Keratinocyte (primary cell): ENCODE results near the gene MAPT. TPM values are rescaled to one million over a fixed set of nuclear protein-coding genes. Genes with fewer than 3 reads are reported as not detected.

Source experiments
- DNase-seq: peaks from one replicate; pipeline ENCODE4 v3.0.0-alpha.2; 2011; ENCODE audit warnings: low read depth, missing footprints, low spot score
- FAIRE-seq: peaks from 2 replicates; lab custom pipeline; 2011; peaks lifted over from hg19 to GRCh38; lab: Jason Lieb, UNC
- H2AFZ ChIP-seq: 2 replicates; pipeline ENCODE4 v1.6.0; 2012; ENCODE audit warnings: low read length, control low read depth, inconsistent platforms; ENCODE audit not compliant: control insufficient read depth
- H3K27ac ChIP-seq: 2 replicates; pipeline ENCODE4 v1.5.1; 2011; ENCODE audit warnings: low read length; ENCODE audit not compliant: control insufficient read depth, insufficient read depth
- H3K27me3 ChIP-seq: 3 replicates; pipeline ENCODE4 v1.6.0; 2011; ENCODE audit warnings: low read length; ENCODE audit not compliant: control insufficient read depth, insufficient read depth; ENCODE audit errors: extremely low read depth
- H3K36me3 ChIP-seq, 2 experiments: 2 replicates in 1 of 2; 3 replicates in 1 of 2; pipeline ENCODE4 v1.5.1; 2011; ENCODE audit warnings: low read length in 2 of 2, mild to moderate bottlenecking in 1 of 2; ENCODE audit not compliant: control insufficient read depth in 2 of 2, insufficient read depth in 2 of 2; ENCODE audit errors: extremely low read depth in 1 of 2
- H3K4me1 ChIP-seq: 3 replicates; pipeline ENCODE4 v1.5.1; 2011; ENCODE audit warnings: low read length; ENCODE audit not compliant: control insufficient read depth, insufficient read depth; ENCODE audit errors: extremely low read depth
- H3K4me2 ChIP-seq: 3 replicates; pipeline ENCODE4 v1.6.0; 2011; ENCODE audit warnings: low read depth, low read length; ENCODE audit not compliant: control insufficient read depth, insufficient read depth; ENCODE audit errors: extremely low read depth
- H3K4me3 ChIP-seq, 3 experiments: fragments of 200-600 bp in 1 of 3; sonication (generic) in 1 of 3; 2 replicates in 2 of 3; 3 replicates in 1 of 3; pipeline ENCODE4 v1.5.1; 2011 to 2016; ENCODE audit warnings: low read length in 3 of 3, mild to moderate bottlenecking in 3 of 3, control low read depth in 2 of 3, inconsistent platforms in 1 of 3, low read depth in 1 of 3, mixed read lengths in 1 of 3, mixed run types in 1 of 3, moderate library complexity in 1 of 3; ENCODE audit not compliant: control insufficient read depth in 2 of 3, insufficient read depth in 2 of 3; ENCODE audit errors: extremely low read depth in 1 of 3
- H3K79me2 ChIP-seq: 2 replicates; pipeline ENCODE4 v1.6.0; 2012; ENCODE audit warnings: low read length; ENCODE audit not compliant: control insufficient read depth, insufficient read depth
- H3K9ac ChIP-seq: 3 replicates; pipeline ENCODE4 v1.6.0; 2011; ENCODE audit warnings: low read length; ENCODE audit not compliant: control insufficient read depth, insufficient read depth; ENCODE audit errors: extremely low read depth
- H3K9me1 ChIP-seq: 3 replicates; pipeline ENCODE4 v1.6.0; 2011; ENCODE audit warnings: low read length; ENCODE audit not compliant: control insufficient read depth, insufficient read depth; ENCODE audit errors: extremely low read depth
- H3K9me3 ChIP-seq: 2 replicates; pipeline ENCODE4 v1.5.1; 2012; ENCODE audit warnings: low read depth, low read length; ENCODE audit not compliant: control insufficient read depth
- H4K20me1 ChIP-seq: 3 replicates; pipeline ENCODE4 v1.6.0; 2011; ENCODE audit warnings: low read length; ENCODE audit not compliant: control insufficient read depth, insufficient read depth; ENCODE audit errors: extremely low read depth
- CTCF ChIP-seq, 3 experiments: IDR thresholded peaks in 1 of 3; conservative IDR thresholded peaks in 1 of 3; optimal IDR thresholded peaks in 1 of 3; 2 replicates in 2 of 3; 3 replicates in 1 of 3; pipeline versions ENCODE3 to v1.5.1; 2011; ENCODE audit warnings: low read length in 3 of 3, mild to moderate bottlenecking in 3 of 3, moderate library complexity in 2 of 3, control low read depth in 1 of 3, inconsistent platforms in 1 of 3; ENCODE audit not compliant: insufficient read depth in 2 of 3; ENCODE audit errors: extremely low read depth in 1 of 3
- EZH2 ChIP-seq: IDR thresholded peaks from one replicate; pipeline ENCODE4 v1.6.1; 2012; ENCODE audit warnings: inconsistent platforms, mild to moderate bottlenecking, low read length, moderate library complexity
- dilution Hi-C: fragments of 300-500 bp; cut with MboI; formaldehyde crosslinking; loops from one replicate; pipeline ENCODE4 v1.7.0; 2020; ENCODE audit warnings: low sequenced_read_pairs; ENCODE audit not compliant: extremely low pct_ligation_motif_present
- polyA plus RNA-seq, 5 experiments: library from polyadenylated mRNA; depleted of rRNA in 3 of 5; stranded (reverse) in 3 of 5; stranded (forward) in 1 of 5; unstranded in 1 of 5; fragments of >200 nt; gene quantifications; 1 replicate in 1 of 5; 2 replicates in 3 of 5; 3 replicates in 1 of 5; pipeline versions ENCODE4 v1.2.1 to v1.2.3, GENCODE V29; 2011 to 2012; ENCODE audit warnings: missing spikeins in 2 of 5, low read depth in 1 of 5, low replicate concordance in 1 of 5

MAPT gene
- polyA plus RNA-seq, 1 donor (not counting 4 experiments of a cell fraction or from before 2014, with no cell fraction given), result 0.08 TPM

GRCh38 chr17:45934044-45934979, 40.0 kb downstream of the MAPT start:
- Histone ChIP-seq H2AFZ (no peak overlapping the region), H3K36me3 (no peaks in the 10 kb centered on the region), H3K4me1 (no peaks in the 10 kb centered on the region), H3K9me1 (no peaks in the 10 kb centered on the region), H3K27me3 (peaks cover 13% of the 10 kb centered on the region), H3K9me3 (no peaks in the 10 kb centered on the region), H3K79me2 (no peaks in the 10 kb centered on the region), H3K4me3 (no peak overlapping the region), H3K27ac (no peak overlapping the region), H3K4me2 (no peak overlapping the region), H4K20me1 (peaks cover 1% of the 10 kb centered on the region), H3K9ac (no peak overlapping the region)
- dilution Hi-C loops, result no loop called here
- TF ChIP-seq EZH2 (no peak), CTCF (optimal IDR thresholded peaks at IDR 0.05 in 1 of 3, IDR thresholded peaks at IDR 0.05 in 1 of 3, conservative IDR thresholded peaks at IDR 0.05 in 1 of 3; ENCODE audit: extremely low read depth in 1 of 3, insufficient read depth in 2 of 3, low read length in 3 of 3) (no peak)
- FAIRE-seq, result no peak
- no peak for DNase-seq

- Histone ChIP-seq H3K36me3 (no peaks in the 10 kb centered on the region), H3K27me3 (peaks cover 17% of the 10 kb centered on the region)
- FAIRE-seq, result no peak
These were observed 40.9 kb downstream of the MAPT start for GRCh38 chr17:45935197-45935709.

More at GRCh38 chr17:45935197-45935709, 40.9 kb downstream of the MAPT start:
- Histone ChIP-seq H3K27ac (no peak overlapping the region), H3K9me3 (no peaks in the 10 kb centered on the region), H3K4me1 (no peaks in the 10 kb centered on the region), H3K4me3 (no peak overlapping the region), H3K4me2 (no peak overlapping the region), H3K79me2 (no peaks in the 10 kb centered on the region), H4K20me1 (peaks cover 2% of the 10 kb centered on the region), H3K9ac (no peak overlapping the region), H2AFZ (no peak overlapping the region), H3K9me1 (no peaks in the 10 kb centered on the region)
- dilution Hi-C loops, result no loop called here
- TF ChIP-seq CTCF (optimal IDR thresholded peaks at IDR 0.05 in 1 of 3, IDR thresholded peaks at IDR 0.05 in 1 of 3, conservative IDR thresholded peaks at IDR 0.05 in 1 of 3; ENCODE audit: extremely low read depth in 1 of 3, insufficient read depth in 2 of 3, low read length in 3 of 3), result no peak
- no peak for TF ChIP-seq EZH2
- DNase-seq, result no peak
